ENCODE data around the gene PPP2R1B. TPM values are rescaled to one million over a fixed set of nuclear protein-coding genes. Genes with fewer than 3 reads are reported as not detected.

PPP2R1B gene
- total and polyA plus RNA-seq, 2 of the 8 experiments (the other 6 are each of a cell fraction or from before 2014, with no cell fraction given), result 25.8 to 87.0 TPM

Other genes with a start within 250 kb of the PPP2R1B start
- 7.7 and 9.3 TPM in 2 replicates for gene LAYN, start 225.7 kb downstream of the PPP2R1B start, total RNA-seq (2021; fragmentation: NEBNext Ultra II Directional; extraction: Animal tissue kit (Norgen Biotek cat#: 25700))
- gene LAYN, start 225.7 kb downstream of the PPP2R1B start, polyA plus RNA-seq (2011; rRNA removed), result 4.2 and 4.5 TPM in 2 replicates
- gene SIK2, start 163.9 kb downstream of the PPP2R1B start, total RNA-seq (2021; fragmentation: NEBNext Ultra II Directional; extraction: Animal tissue kit (Norgen Biotek cat#: 25700)), result 8.8 and 12.7 TPM in 2 replicates
- gene SIK2, start 163.9 kb downstream of the PPP2R1B start, polyA plus RNA-seq (2011; rRNA removed), result 8.7 and 11.2 TPM in 2 replicates
- 16.4 and 23.5 TPM in 2 replicates for gene ALG9, start 105.2 kb upstream of the PPP2R1B start, total RNA-seq (2021; fragmentation: NEBNext Ultra II Directional; extraction: Animal tissue kit (Norgen Biotek cat#: 25700))
- gene ALG9, start 105.2 kb upstream of the PPP2R1B start, polyA plus RNA-seq (2011; rRNA removed), result 17.8 and 24.5 TPM in 2 replicates
- gene FDXACB1, start 112.8 kb upstream of the PPP2R1B start, total RNA-seq (2021; fragmentation: NEBNext Ultra II Directional; extraction: Animal tissue kit (Norgen Biotek cat#: 25700)), result 2.3 and 2.4 TPM in 2 replicates
- gene FDXACB1, start 112.8 kb upstream of the PPP2R1B start, polyA plus RNA-seq (2011; rRNA removed), result 0.85 and 1.4 TPM in 2 replicates
- gene CFAP68, start 113.2 kb upstream of the PPP2R1B start, total RNA-seq (2021; fragmentation: NEBNext Ultra II Directional; extraction: Animal tissue kit (Norgen Biotek cat#: 25700)), result 21.4 and 22.6 TPM in 2 replicates
- gene CFAP68, start 113.2 kb upstream of the PPP2R1B start, polyA plus RNA-seq (2011; rRNA removed), result 28.7 and 43.1 TPM in 2 replicates
- gene CRYAB, start 145.4 kb upstream of the PPP2R1B start, total RNA-seq (2021; fragmentation: NEBNext Ultra II Directional; extraction: Animal tissue kit (Norgen Biotek cat#: 25700)), result 2.0 and 4.0 TPM in 2 replicates
- gene CRYAB, start 145.4 kb upstream of the PPP2R1B start, polyA plus RNA-seq (2011; rRNA removed), result 1.9 and 2.9 TPM in 2 replicates
- 0.32 and 1.0 TPM in 2 replicates for gene HSPB2, start 146.3 kb upstream of the PPP2R1B start, total RNA-seq (2021; fragmentation: NEBNext Ultra II Directional; extraction: Animal tissue kit (Norgen Biotek cat#: 25700))
- 0.86 and 1.4 TPM in 2 replicates for gene HSPB2, start 146.3 kb upstream of the PPP2R1B start, polyA plus RNA-seq (2011; rRNA removed)
- gene C11orf52, start 152.5 kb upstream of the PPP2R1B start, total RNA-seq (2021; fragmentation: NEBNext Ultra II Directional; extraction: Animal tissue kit (Norgen Biotek cat#: 25700)), result 1.7 and 2.2 TPM in 2 replicates
- gene C11orf52, start 152.5 kb upstream of the PPP2R1B start, polyA plus RNA-seq (2011; rRNA removed), result 2.7 and 3.4 TPM in 2 replicates
- 15.4 and 17.1 TPM in 2 replicates for gene DIXDC1, start 171.0 kb upstream of the PPP2R1B start, total RNA-seq (2021; fragmentation: NEBNext Ultra II Directional; extraction: Animal tissue kit (Norgen Biotek cat#: 25700))
- 4.8 and 5.9 TPM in 2 replicates for gene DIXDC1, start 171.0 kb upstream of the PPP2R1B start, polyA plus RNA-seq (2011; rRNA removed)

All from H1 (cell line).